GM19328 (cell line): Measurements from ENCODE around the gene DDHD1.

Experiments used
- ATAC-seq: cut with Tn5 transposase; IDR thresholded peaks from one replicate; pipeline ENCODE4 v1.9.1; 2021; ENCODE audit warnings: mild to moderate bottlenecking, moderate library complexity; ENCODE audit not compliant: unreplicated experiment

DDHD1 gene

GRCh38 chr14:53001787-53002378 is 151.2 kb downstream of the DDHD1 start:
- no peak for ATAC-seq

DNA sequence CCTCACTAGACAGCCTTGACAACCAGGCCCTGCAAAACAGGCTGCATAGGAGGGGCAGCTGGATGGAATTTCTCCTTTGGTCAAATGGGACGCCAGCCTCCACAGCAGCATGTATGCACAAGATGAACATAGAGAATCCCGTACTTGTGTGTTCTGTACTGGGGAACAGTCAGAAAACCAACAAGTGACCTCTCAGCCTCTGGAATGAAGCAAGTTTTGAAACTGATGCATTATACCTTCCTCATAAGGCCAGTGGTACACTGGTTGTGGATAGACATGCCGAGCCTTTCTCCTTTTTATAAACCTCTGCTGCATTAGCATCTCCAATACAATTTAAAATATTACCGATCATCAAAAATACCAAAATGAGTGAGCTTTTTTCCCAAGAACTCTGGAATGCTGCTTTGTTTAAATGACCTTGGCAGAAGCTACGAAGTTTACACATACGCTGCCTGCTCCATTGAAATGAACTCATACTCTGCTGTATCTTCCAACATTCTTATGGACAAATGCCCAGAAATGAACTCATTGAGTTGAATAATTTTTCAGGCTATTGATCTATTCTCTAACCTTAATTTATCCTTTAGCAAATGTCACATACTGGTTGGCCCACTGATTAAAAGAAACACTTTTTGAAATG is 154.6 kb downstream of the DDHD1 start:
- ATAC-seq = no peak

GRCh38 chr14:52996493-52996892 is 156.6 kb downstream of the DDHD1 start:
- no peak for ATAC-seq

GRCh38 chr14:52995998-52996397 is 157.1 kb downstream of the DDHD1 start:
- no peak for ATAC-seq

DNA sequence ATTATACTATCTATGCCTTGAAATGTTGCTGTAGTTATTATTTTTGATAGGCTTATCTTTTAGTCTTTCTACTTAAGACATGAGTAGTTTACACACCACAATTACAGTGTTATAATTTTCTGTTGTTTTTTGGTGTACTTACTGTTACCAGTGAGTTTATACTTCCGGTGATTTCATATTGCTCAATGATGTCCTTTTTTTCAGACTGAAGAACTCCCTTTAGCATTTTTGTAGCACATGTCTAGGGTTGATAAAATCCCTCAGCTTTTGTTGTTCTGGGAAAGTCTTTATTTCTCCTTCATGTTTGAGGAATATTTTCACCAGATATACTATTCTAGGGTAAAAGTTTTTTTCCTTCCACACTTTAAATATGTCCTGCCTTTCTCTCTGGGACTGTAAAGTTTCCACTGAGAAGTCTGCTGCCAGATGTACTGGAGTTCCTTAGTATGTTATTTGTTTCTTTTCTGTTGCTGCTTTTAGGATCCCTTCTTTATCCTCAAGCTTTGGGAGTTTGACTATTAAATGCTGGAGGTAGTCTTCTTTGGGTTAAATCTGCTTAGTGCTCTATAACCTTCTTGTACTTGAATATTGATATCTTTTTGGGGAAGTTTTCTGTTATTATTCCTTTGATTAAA is 160.8 kb downstream of the DDHD1 start:
- ATAC-seq = no peak

GRCh38 chr14:52988139-52988538 is 165.0 kb downstream of the DDHD1 start:
- ATAC-seq = no peak

- ATAC-seq = no peak
Observed at GRCh38 chr14:52987514-52987913, 165.6 kb downstream of the DDHD1 start.

- no peak for ATAC-seq
Observed at GRCh38 chr14:52987042-52987441, 166.1 kb downstream of the DDHD1 start.
